Left ventricle myocardium inferior (tissue), 1 donor: ENCODE results near the gene MLLT6. TPM values are rescaled to one million over a fixed set of nuclear protein-coding genes. Genes with fewer than 3 reads are reported as not detected.
A peak's percentile ranks its signal among the peaks of the same experiment; 100 is the strongest.

Experiments
- DNase-seq: peaks from one replicate; pipeline ENCODE4 v3.0.0-alpha.2; 2020
- H3K27ac ChIP-seq: fragments of 200-600 bp; replicated peaks from 2 replicates; pipeline ENCODE4 v1.8.0; 2021
- H3K27me3 ChIP-seq: fragments of 200-600 bp; 2 replicates; pipeline ENCODE4 v1.8.0; 2021; ENCODE audit warnings: low read depth
- H3K36me3 ChIP-seq: fragments of 200-600 bp; 2 replicates; pipeline ENCODE4 v1.8.0; 2021
- H3K4me1 ChIP-seq: fragments of 200-600 bp; 2 replicates; pipeline ENCODE4 v1.8.0; 2021
- H3K4me3 ChIP-seq: fragments of 200-600 bp; 2 replicates; pipeline ENCODE4 v1.8.0; 2021; ENCODE audit warnings: mild to moderate bottlenecking, moderate library complexity
- H3K9me3 ChIP-seq: fragments of 200-600 bp; replicated peaks from 2 replicates; pipeline ENCODE4 v1.8.0; 2021
- CTCF ChIP-seq: fragments of 200-600 bp; IDR thresholded peaks from 2 replicates; pipeline ENCODE4 v1.8.0; 2021; ENCODE audit warnings: antibody characterized with exemption, mild to moderate bottlenecking, borderline replicate concordance
- intact Hi-C: fragments of 100-400 bp; cut with micrococcal nuclease; formaldehyde crosslinking; loops from one replicate; pipeline ENCODE4 v1.11.0; 2022
- total RNA-seq: library from RNA; stranded (reverse); fragmentation: NEBNext Ultra II Directional; extraction: Animal tissue kit (Norgen Biotek cat#: 25700); gene quantifications from one replicate; pipeline ENCODE4 v1.2.1, GENCODE V29; 2021
- donor health status: DM: no; HTN: yes; CAD: no; lungs with severe emphysema.

MLLT6 gene
- total RNA-seq, 1 donor from 2014 or later = 74.1 TPM

GRCh38 chr17:38750312-38751121 lies 45.4 kb downstream of the MLLT6 start:
- Histone ChIP-seq H3K27me3 (no peaks in the 10 kb centered on the region), H3K4me3 (peak overlapping the region; percentile 78), H3K27ac (peak overlapping the region; percentile 96), H3K9me3 (no peaks in the 10 kb centered on the region), H3K4me1 (peaks cover 88% of the 10 kb centered on the region), H3K36me3 (peaks cover 15% of the 10 kb centered on the region)
- TF ChIP-seq CTCF = no peak
- intact Hi-C loops = no loop called here
- DNase-seq = no peak

- Histone ChIP-seq H3K27ac (peak overlapping the region; percentile 96), H3K4me3 (peak overlapping the region; percentile 78), H3K4me1 (peaks cover 80% of the 10 kb centered on the region), H3K27me3 (no peaks in the 10 kb centered on the region), H3K9me3 (no peaks in the 10 kb centered on the region), H3K36me3 (peaks cover 22% of the 10 kb centered on the region)
- no peak for TF ChIP-seq CTCF
- intact Hi-C loops = no loop called here
- no peak for DNase-seq
Measured at GRCh38 chr17:38751144-38751807, 46.2 kb downstream of the MLLT6 start.

- no peak for TF ChIP-seq CTCF
- peaks cover 74% of the 10 kb centered on the region for H3K4me1 ChIP-seq
- no peaks in the 10 kb centered on the region for H3K27me3 ChIP-seq
- H3K27ac ChIP-seq = peak overlapping the region; percentile 96
- DNase-seq = peak; percentile 76
- H3K36me3 ChIP-seq = peaks cover 27% of the 10 kb centered on the region
- no peaks in the 10 kb centered on the region for H3K9me3 ChIP-seq
- peak overlapping the region; percentile 78 for H3K4me3 ChIP-seq
- intact Hi-C loops = no loop called here
Measured at GRCh38 chr17:38751808-38752307, 46.8 kb downstream of the MLLT6 start.

- TF ChIP-seq CTCF = no peak
- H3K4me3 ChIP-seq = peak within 1 kb of the TSS; percentile 78
- intact Hi-C loops = no loop called here
- H3K27ac ChIP-seq = peak within 1 kb of the TSS; percentile 96
- peak; percentile 96 for DNase-seq
- peaks cover 32% of the 10 kb centered on the region for H3K36me3 ChIP-seq
- H3K4me1 ChIP-seq = peaks cover 68% of the 10 kb centered on the region
- no peaks in the 10 kb centered on the region for H3K27me3 ChIP-seq
- no peaks in the 10 kb centered on the region for H3K9me3 ChIP-seq
Measured at GRCh38 chr17:38752308-38753070, 47.4 kb downstream of the MLLT6 start, which contains the start of gene PSMB3. Gene PSMB3 (plus strand): TSS chr17:38752741. CDS start chr17:38752827, 86 bp downstream.

GRCh38 chr17:38753071-38753506 lies 48.0 kb downstream of the MLLT6 start:
- DNase-seq = no peak
- peaks cover 38% of the 10 kb centered on the region for H3K36me3 ChIP-seq
- peaks cover 69% of the 10 kb centered on the region for H3K4me1 ChIP-seq
- no peak for TF ChIP-seq CTCF
- H3K27ac ChIP-seq = peak overlapping the region; percentile 96
- intact Hi-C loops = no loop called here
- H3K4me3 ChIP-seq = peak overlapping the region; percentile 78
- H3K9me3 ChIP-seq = no peaks in the 10 kb centered on the region
- no peaks in the 10 kb centered on the region for H3K27me3 ChIP-seq
